Measurements from ENCODE around the gene SUSD1. TPM values are rescaled to one million over a fixed set of nuclear protein-coding genes. Genes with fewer than 3 reads are reported as not detected.

Gene SUSD1
- total and polyA plus RNA-seq, 12 donors, result 1.5 to 14.7 (median 4.3) TPM

DNA sequence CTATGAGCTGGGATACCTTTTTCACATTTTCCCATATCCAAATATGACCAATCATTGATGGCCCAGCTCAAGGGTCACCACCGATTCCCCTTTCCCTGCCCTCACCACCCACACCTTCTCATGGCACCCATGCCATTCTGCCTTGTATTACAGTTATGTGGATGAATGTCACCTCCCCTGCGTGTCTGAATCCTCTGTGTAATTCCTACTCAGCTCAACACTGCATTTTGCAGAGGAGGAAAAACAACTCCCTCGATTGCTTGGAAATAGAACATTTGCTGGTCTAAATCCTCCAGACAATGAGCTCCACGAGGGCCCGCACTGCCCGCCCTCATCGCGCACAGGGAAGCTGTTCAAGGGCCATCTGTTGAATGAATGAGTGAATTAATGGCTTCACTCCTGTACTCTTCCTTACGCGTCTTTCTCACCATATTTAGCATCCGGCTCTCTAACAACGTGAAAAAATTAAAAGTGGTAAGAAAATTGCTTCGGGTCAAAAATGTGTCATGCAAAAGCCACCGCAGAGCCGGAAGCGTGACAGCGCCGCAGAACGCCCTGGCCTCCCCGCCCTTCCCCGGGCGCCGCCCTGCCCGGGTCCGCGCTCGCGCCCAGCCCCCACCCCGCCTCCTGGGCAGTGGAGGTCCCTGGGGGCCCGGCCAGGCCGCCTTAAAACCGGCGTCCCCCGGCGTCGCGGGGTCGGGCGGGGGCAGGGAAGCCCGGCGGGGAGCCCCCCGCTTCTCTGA, 704 bp downstream of the SUSD1 start:
- Histone ChIP-seq H3K27ac (peak overlapping the region; percentile 32 to 91 (median 74)), H3K36me3 (no peaks in the 10 kb centered on the region), H3K4me1 (peaks cover 0 to 50% (median 3%) of the 10 kb centered on the region in 9 donors), H3K9me3 (no peaks in the 10 kb centered on the region), H3K4me3 (peak overlapping the region; percentile 35 to 81 (median 69)), H3K27me3 (no peaks in the 10 kb centered on the region)
- intact Hi-C loops (cut with DNase I), result loop anchor here in 3 of 10 donors (5.0 to 10.0 kb wide), 2 partner anchors 158 to 160 kb away; partner anchors contain the start of gene PTBP3 (in 3 of the 3)
- TF ChIP-seq, protein P1, sequence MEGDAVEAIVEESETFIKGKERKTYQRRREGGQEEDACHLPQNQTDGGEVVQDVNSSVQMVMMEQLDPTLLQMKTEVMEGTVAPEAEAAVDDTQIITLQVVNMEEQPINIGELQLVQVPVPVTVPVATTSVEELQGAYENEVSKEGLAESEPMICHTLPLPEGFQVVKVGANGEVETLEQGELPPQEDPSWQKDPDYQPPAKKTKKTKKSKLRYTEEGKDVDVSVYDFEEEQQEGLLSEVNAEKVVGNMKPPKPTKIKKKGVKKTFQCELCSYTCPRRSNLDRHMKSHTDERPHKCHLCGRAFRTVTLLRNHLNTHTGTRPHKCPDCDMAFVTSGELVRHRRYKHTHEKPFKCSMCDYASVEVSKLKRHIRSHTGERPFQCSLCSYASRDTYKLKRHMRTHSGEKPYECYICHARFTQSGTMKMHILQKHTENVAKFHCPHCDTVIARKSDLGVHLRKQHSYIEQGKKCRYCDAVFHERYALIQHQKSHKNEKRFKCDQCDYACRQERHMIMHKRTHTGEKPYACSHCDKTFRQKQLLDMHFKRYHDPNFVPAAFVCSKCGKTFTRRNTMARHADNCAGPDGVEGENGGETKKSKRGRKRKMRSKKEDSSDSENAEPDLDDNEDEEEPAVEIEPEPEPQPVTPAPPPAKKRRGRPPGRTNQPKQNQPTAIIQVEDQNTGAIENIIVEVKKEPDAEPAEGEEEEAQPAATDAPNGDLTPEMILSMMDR (IDR thresholded peaks at IDR 0.05), result no peak
- WGBS, 2 donors, result 5% methylated on average over 42 of the region's 42 CpGs
- peak; percentile 48 to 77 for DNase-seq
- ATAC-seq, result peak; percentile 75 to 92 (median 86)

DNA sequence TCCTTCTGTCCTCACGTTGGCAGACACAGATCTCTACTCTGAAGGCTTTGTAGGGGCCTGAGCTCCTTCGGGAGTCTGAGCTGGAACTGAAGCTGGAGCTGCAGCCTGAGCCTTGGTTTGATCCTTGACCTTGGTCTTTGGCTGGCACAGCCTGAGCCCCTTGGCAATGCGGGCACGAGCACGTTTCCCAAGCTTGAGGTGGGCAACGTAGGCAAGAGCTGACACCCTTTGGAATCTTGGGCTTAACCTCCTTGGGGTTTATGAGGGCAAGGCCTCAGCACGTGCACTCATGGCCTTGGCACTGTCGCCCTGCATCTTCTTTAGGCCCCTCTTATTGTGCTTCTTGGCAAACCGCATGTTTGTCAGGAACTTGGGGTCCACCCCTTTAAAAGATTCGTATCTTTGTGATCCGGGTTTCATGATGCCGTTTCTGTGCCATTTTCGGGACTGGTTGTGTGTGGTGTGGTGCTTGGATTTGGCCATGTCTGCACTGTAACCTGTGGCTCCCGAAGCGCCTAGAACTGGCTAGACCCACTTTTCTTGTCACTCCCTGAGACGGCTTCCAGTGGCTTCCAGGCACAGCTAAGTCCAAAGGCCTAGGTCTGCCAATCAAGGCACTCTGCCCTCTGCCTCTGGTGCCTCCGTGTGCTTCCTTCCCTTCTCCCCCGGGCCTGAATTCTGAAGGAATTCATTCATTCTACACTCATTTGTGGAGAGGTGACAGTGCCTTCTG, 1.4 kb downstream of the SUSD1 start:
- Histone ChIP-seq H3K4me3 (peak overlapping the region in 4 of 10 donors; percentile 63 to 77 (median 69)), H3K27me3 (no peaks in the 10 kb centered on the region), H3K36me3 (no peaks in the 10 kb centered on the region), H3K9me3 (no peaks in the 10 kb centered on the region), H3K27ac (peak overlapping the region in 4 of 10 donors; percentile 65 to 91 (median 82)), H3K4me1 (peaks cover 0 to 50% (median 3%) of the 10 kb centered on the region in 9 donors)
- TF ChIP-seq, protein P1 (IDR thresholded peaks at IDR 0.05), result no peak
- DNase-seq (no peak), ATAC-seq (no peak)
- intact Hi-C loops (cut with DNase I), result loop anchor here in 3 of 10 donors (5.0 to 10.0 kb wide), 2 partner anchors 159 to 161 kb away; partner anchors contain the start of gene PTBP3 (in 3 of the 3)
- 91 to 94% methylated on average over 18 of the region's 18 CpGs for WGBS, 2 donors

DNA sequence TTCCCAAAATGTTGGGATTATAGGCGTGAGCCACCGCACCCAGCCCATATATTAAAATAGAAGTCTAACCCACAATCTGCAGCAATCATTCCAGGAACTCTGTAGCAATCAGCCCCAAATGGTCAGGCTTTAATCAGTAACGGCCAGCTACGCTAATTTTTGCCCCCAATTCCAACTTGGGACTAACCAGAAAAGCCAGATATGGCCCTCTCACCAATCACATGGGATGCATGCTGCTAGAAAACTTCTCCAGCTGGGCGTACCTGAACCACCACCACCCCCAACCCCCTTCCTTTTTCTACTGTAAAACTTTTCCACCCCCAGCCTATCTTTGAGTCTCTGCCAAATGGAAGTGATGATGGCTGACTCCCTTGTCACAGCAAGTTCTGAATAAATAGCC, 4.1 kb downstream of the SUSD1 start:
- ATAC-seq, result no peak
- H3K9me3 ChIP-seq, result no peaks in the 10 kb centered on the region
- no peak for DNase-seq
- no peak overlapping the region for H3K27ac ChIP-seq
- peaks cover 0 to 55% (median 3%) of the 10 kb centered on the region in 9 donors for H3K4me1 ChIP-seq
- intact Hi-C loops (cut with DNase I), result loop anchor here in 3 of 10 donors (5.0 to 10.0 kb wide), 2 partner anchors 161 to 164 kb away; partner anchors contain the start of gene PTBP3 (in 3 of the 3)
- no peaks in the 10 kb centered on the region for H3K36me3 ChIP-seq
- no peak overlapping the region for H3K4me3 ChIP-seq
- WGBS, 2 donors, result 93 to 98% methylated on average over 5 of the region's 5 CpGs
- TF ChIP-seq, protein P1 (IDR thresholded peaks at IDR 0.05), result no peak
- H3K27me3 ChIP-seq, result no peaks in the 10 kb centered on the region

DNA sequence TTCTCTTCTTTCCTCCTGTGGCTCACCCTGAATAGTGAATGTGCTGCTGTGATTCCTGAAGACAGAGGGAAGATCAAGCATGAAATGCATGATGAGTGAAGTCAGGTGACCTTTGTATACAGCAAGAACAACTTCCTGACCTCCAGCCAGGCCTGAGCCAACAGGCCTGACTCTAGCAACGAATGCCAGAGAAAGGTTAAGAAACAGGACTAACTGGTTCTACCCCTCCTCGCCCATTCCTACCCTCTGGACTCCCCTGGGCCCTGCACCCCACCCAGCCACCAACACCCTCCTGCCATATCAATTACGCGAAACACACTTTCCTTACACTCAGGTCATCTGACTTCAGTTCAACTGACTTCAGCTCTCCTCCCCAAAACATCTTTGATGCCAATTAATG, 4.9 kb downstream of the SUSD1 start:
- TF ChIP-seq, protein P1 (IDR thresholded peaks at IDR 0.05), result no peak

More for the DNA sequence above, 4.9 kb downstream of the SUSD1 start:
- no peak overlapping the region for H3K4me3 ChIP-seq
- ATAC-seq, result no peak
- no peaks in the 10 kb centered on the region for H3K27me3 ChIP-seq
- intact Hi-C loops (cut with DNase I), result loop anchor here in 3 of 10 donors (5.0 to 10.0 kb wide), 2 partner anchors 162 to 165 kb away; partner anchors contain the start of gene PTBP3 (in 3 of the 3)
- 76 to 79% methylated on average over 4 of the region's 4 CpGs for WGBS, 2 donors
- no peak for DNase-seq
- no peaks in the 10 kb centered on the region for H3K9me3 ChIP-seq
- H3K36me3 ChIP-seq, result no peaks in the 10 kb centered on the region
- no peak overlapping the region for H3K27ac ChIP-seq
- peaks cover 0 to 50% (median 1%) of the 10 kb centered on the region in 9 donors for H3K4me1 ChIP-seq

Measured in heart right ventricle (tissue), 16 donors.